Hepatocyte (in vitro differentiated cells): Measurements from ENCODE around the gene SURF1.

Source experiments
- CTCF ChIP-seq: fragments of 200-600 bp; sonication (generic); IDR thresholded peaks from 2 replicates; pipeline ENCODE4 v1.5.1; 2016; ENCODE audit warnings: antibody characterized with exemption, mild to moderate bottlenecking; ENCODE audit not compliant: poor library complexity
- EZH2 ChIP-seq: fragments of 200-600 bp; sonication (generic); IDR thresholded peaks from 2 replicates; pipeline ENCODE4 v1.6.1; 2016; ENCODE audit warnings: antibody characterized with exemption, mild to moderate bottlenecking, borderline replicate concordance

- no peak for TF ChIP-seq CTCF
- no peak for TF ChIP-seq EZH2
Observed at GRCh38 chr9:133397370-133397769, 41.1 kb upstream of the SURF1 start.
